Endothelial cell (in vitro differentiated cells): ENCODE results near the gene PAPSS2. TPM values are rescaled to one million over a fixed set of nuclear protein-coding genes. Genes with fewer than 3 reads are reported as not detected.

Experiments used
- DNase-seq: peaks from one replicate; pipeline ENCODE4 v3.0.0; 2021; ENCODE audit warnings: low spot score
- H3K27ac Mint-ChIP-seq: one replicate; pipeline ENCODE4 v1.8.0; 2021; ENCODE audit warnings: mixed read lengths, inconsistent platforms; ENCODE audit not compliant: unreplicated experiment
- H3K27me3 Mint-ChIP-seq: one replicate; pipeline ENCODE4 v1.8.0; 2021; ENCODE audit warnings: mild to moderate bottlenecking, moderate library complexity, mixed read lengths, inconsistent platforms; ENCODE audit not compliant: unreplicated experiment
- H3K36me3 Mint-ChIP-seq: one replicate; pipeline ENCODE4 v1.8.0; 2021; ENCODE audit warnings: mild to moderate bottlenecking, low read depth, mixed read lengths, inconsistent platforms; ENCODE audit not compliant: unreplicated experiment
- H3K4me1 Mint-ChIP-seq: one replicate; pipeline ENCODE4 v1.8.0; 2021; ENCODE audit warnings: mild to moderate bottlenecking, mixed read lengths, inconsistent platforms; ENCODE audit not compliant: unreplicated experiment
- H3K4me3 Mint-ChIP-seq: one replicate; pipeline ENCODE4 v1.8.0; 2021; ENCODE audit warnings: mild to moderate bottlenecking, mixed read lengths, inconsistent platforms; ENCODE audit not compliant: unreplicated experiment
- H3K9me3 Mint-ChIP-seq: one replicate; pipeline ENCODE4 v1.8.0; 2021; ENCODE audit warnings: mixed read lengths, inconsistent platforms; ENCODE audit not compliant: unreplicated experiment
- CTCF ChIP-seq: fragments of 200-600 bp; sonication (generic); IDR thresholded peaks from one replicate; pipeline ENCODE4 v1.5.0; 2021; ENCODE audit warnings: antibody characterized with exemption; ENCODE audit not compliant: unreplicated experiment
- total RNA-seq: library from RNA; stranded (reverse); fragmentation: NEBNext Ultra II Directional; extraction: Animal tissue kit (Norgen Biotek cat#: 25700); gene quantifications from one replicate; pipeline ENCODE4 v1.2.1, GENCODE V29; 2021; ENCODE audit not compliant: unreplicated experiment

PAPSS2 gene
- total RNA-seq, 1 donor from 2014 or later: 31.0 TPM

GRCh38 chr10:87707254-87707653, 47.6 kb downstream of the PAPSS2 start:
- Mint-ChIP-seq H3K4me3 (no peak overlapping the region), H3K27ac (no peak overlapping the region), H3K9me3 (no peaks in the 10 kb centered on the region), H3K4me1 (peaks cover 11% of the 10 kb centered on the region), H3K36me3 (peaks cover 3% of the 10 kb centered on the region), H3K27me3 (no peaks in the 10 kb centered on the region)
- no peak for TF ChIP-seq CTCF
- DNase-seq: no peak

GRCh38 chr10:87712913-87713616, 53.4 kb downstream of the PAPSS2 start:
- no peak for TF ChIP-seq CTCF
- Mint-ChIP-seq H3K4me1 (peaks cover 32% of the 10 kb centered on the region), H3K27me3 (no peaks in the 10 kb centered on the region), H3K4me3 (peak overlapping the region; percentile 25), H3K36me3 (peaks cover 9% of the 10 kb centered on the region), H3K9me3 (no peaks in the 10 kb centered on the region), H3K27ac (peak overlapping the region; percentile 11)
- no peak for DNase-seq

GRCh38 chr10:87713707-87714106, 54.0 kb downstream of the PAPSS2 start:
- Mint-ChIP-seq H3K27me3 (no peaks in the 10 kb centered on the region), H3K27ac (peak overlapping the region; percentile 11), H3K4me3 (no peak overlapping the region), H3K36me3 (peaks cover 9% of the 10 kb centered on the region), H3K4me1 (peaks cover 32% of the 10 kb centered on the region), H3K9me3 (no peaks in the 10 kb centered on the region)
- TF ChIP-seq CTCF: no peak
- no peak for DNase-seq

- Mint-ChIP-seq H3K36me3 (peaks cover 9% of the 10 kb centered on the region), H3K4me1 (peaks cover 32% of the 10 kb centered on the region), H3K9me3 (no peaks in the 10 kb centered on the region), H3K27ac (peak overlapping the region; percentile 5), H3K4me3 (no peak overlapping the region), H3K27me3 (no peaks in the 10 kb centered on the region)
- no peak for DNase-seq
- no peak for TF ChIP-seq CTCF
Measured at GRCh38 chr10:87715552-87716347, 56.1 kb downstream of the PAPSS2 start.

- H3K27ac Mint-ChIP-seq: no peak overlapping the region
- no peaks in the 10 kb centered on the region for H3K9me3 Mint-ChIP-seq
- peaks cover 30% of the 10 kb centered on the region for H3K4me1 Mint-ChIP-seq
- H3K27me3 Mint-ChIP-seq: no peaks in the 10 kb centered on the region
- no peak for TF ChIP-seq CTCF
- no peak overlapping the region for H3K4me3 Mint-ChIP-seq
- DNase-seq: no peak
- peaks cover 9% of the 10 kb centered on the region for H3K36me3 Mint-ChIP-seq
Measured at GRCh38 chr10:87716348-87716670, 56.6 kb downstream of the PAPSS2 start.
